GM21529 (cell line): ENCODE results near the gene EXOC3L2.

Experiments
- ATAC-seq: cut with Tn5 transposase; IDR thresholded peaks from one replicate; pipeline ENCODE4 v1.9.1; 2021; ENCODE audit not compliant: unreplicated experiment

EXOC3L2 gene

DNA sequence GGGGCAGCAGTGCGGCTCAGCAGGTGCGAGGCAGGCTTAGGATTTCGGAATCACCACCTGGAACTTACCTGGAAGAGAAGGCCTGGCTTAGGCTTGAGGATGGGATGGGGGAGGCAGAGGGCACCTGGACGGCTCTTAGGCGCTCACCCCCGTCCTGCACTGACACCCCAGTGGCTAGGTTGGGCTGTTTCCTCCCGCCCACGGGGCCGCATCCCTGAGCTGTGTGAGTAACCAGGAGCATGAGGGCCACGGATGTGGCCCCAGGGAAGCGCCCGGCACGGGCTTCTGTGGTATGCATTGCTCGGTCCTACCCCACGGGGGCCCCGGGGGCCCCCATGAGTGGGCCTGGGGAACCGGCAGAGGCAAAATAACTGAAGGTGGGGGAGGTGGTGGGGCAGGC is 82.1 kb downstream of the EXOC3L2 start:
- ATAC-seq = no peak

- ATAC-seq = no peak
These were observed 82.5 kb downstream of the EXOC3L2 start for GRCh38 chr19:45162608-45163143.
